ENCODE measurements around the gene COP1. TPM values are rescaled to one million over a fixed set of nuclear protein-coding genes. Genes with fewer than 3 reads are reported as not detected.
"Not testable (repeated sequence)": the region's sequence is repeated elsewhere in the genome, so short reads cannot be mapped to it uniquely, and the experiment has no call there.

COP1 gene
- total RNA-seq, 5 donors from 2014 or later (not counting 1 experiment from before 2014, with no cell fraction given): 38.7 to 49.0 (median 42.4) TPM

DNA sequence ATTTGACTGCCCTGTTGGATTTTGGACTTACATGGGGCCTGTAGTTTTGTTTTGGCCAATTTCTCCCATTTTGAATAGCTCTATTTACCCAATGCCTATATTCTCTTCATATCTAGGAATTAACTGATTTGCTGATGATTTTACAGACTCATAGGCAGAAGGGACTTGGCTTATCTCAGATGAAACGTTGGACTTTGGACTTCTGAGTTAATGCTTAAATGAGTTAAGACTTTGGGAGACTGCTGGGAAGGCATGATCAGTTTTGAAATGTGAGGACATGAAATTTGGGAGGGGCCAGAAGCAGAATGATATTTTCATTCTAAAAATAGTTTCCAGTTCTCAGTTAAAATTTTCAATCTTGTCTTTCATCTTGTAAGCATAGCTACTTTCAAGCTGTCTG, 222.3 kb downstream of the COP1 start:
- DNase-seq: no peak
- Histone ChIP-seq H3K27me3 (replicated peaks in 1 of 2; ENCODE audit: control insufficient read depth in 2 of 2, extremely low read depth in 1 of 2, insufficient read depth in 2 of 2, low read length in 1 of 2) (no peaks in the 10 kb centered on the region), H3K4me1 (ENCODE audit: control insufficient read depth in 1 of 2, extremely low read depth in 1 of 2, insufficient read depth in 2 of 2, low read length in 2 of 2) (no peaks in the 10 kb centered on the region), H3K4me3 (ENCODE audit: control insufficient read depth in 1 of 2, extremely low read depth in 1 of 2, low read length in 1 of 2) (no peak overlapping the region), H3K27ac (ENCODE audit: low read length) (no peak overlapping the region), H3K9me3 (peaks cover 2% of the 10 kb centered on the region), H3K36me3 (ENCODE audit: control insufficient read depth in 2 of 2, extremely low read depth in 1 of 2, insufficient read depth in 1 of 2, low read length in 1 of 2) (peaks cover 12 to 53% of the 10 kb centered on the region in 2 donors)
- Mint-ChIP-seq H3K9me3 (peaks cover 6 to 32% (median 18%) of the 10 kb centered on the region in 3 donors), H3K4me3 (no peak overlapping the region), H3K4me1 (peaks cover 5 to 6% (median 6%) of the 10 kb centered on the region in 3 donors), H3K27me3 (no peaks in the 10 kb centered on the region), H3K27ac (no peak overlapping the region), H3K36me3 (peaks cover 82% of the 10 kb centered on the region)
- WGBS (ENCODE audit: insufficient coverage): no CpG with 5 or more reads among the region's 1 CpG
- no peak for ATAC-seq (replicated peaks in 1 of 4)
- POLR2A ChIA-PET: no interaction called here
- CTCF ChIA-PET: no interaction called here

GRCh38 chr1:175984057-175984812, 222.9 kb downstream of the COP1 start:
- CTCF ChIA-PET: no interaction called here

GRCh38 chr1:175983363-175983762, 223.7 kb downstream of the COP1 start:
- H3K27me3 Mint-ChIP-seq; H3K4me1 Mint-ChIP-seq; H3K27ac ChIP-seq (ENCODE audit: low read length); POLR2A ChIA-PET; H3K27ac Mint-ChIP-seq; ATAC-seq (replicated peaks in 1 of 4); CTCF ChIA-PET; H3K9me3 ChIP-seq; H3K4me3 Mint-ChIP-seq; H3K4me1 ChIP-seq (ENCODE audit: control insufficient read depth in 1 of 2, extremely low read depth in 1 of 2, insufficient read depth in 2 of 2, low read length in 2 of 2); DNase-seq; H3K27me3 ChIP-seq (replicated peaks in 1 of 2; ENCODE audit: control insufficient read depth in 2 of 2, extremely low read depth in 1 of 2, insufficient read depth in 2 of 2, low read length in 1 of 2); H3K4me3 ChIP-seq (ENCODE audit: control insufficient read depth in 1 of 2, extremely low read depth in 1 of 2, low read length in 1 of 2): not testable (repeated sequence)
- H3K9me3 Mint-ChIP-seq: peaks cover 6 to 32% (median 18%) of the 10 kb centered on the region in 3 donors
- peaks cover 12 to 51% of the 10 kb centered on the region in 2 donors for H3K36me3 ChIP-seq (ENCODE audit: control insufficient read depth in 2 of 2, extremely low read depth in 1 of 2, insufficient read depth in 1 of 2, low read length in 1 of 2)
- H3K36me3 Mint-ChIP-seq: peaks cover 86% of the 10 kb centered on the region
- no CpG with 5 or more reads among the region's 2 CpGs for WGBS (ENCODE audit: insufficient coverage)

More at GRCh38 chr1:175984057-175984812, 222.9 kb downstream of the COP1 start:
- DNase-seq (no peak), ATAC-seq (replicated peaks in 1 of 4) (no peak)
- no peak overlapping the region for H3K4me3 ChIP-seq (ENCODE audit: control insufficient read depth in 1 of 2, extremely low read depth in 1 of 2, low read length in 1 of 2)
- no peak overlapping the region for H3K27ac ChIP-seq (ENCODE audit: low read length)
- WGBS (ENCODE audit: insufficient coverage): 97% methylated on average over 9 of the region's 12 CpGs
- Mint-ChIP-seq H3K27ac (no peak overlapping the region), H3K36me3 (peaks cover 84% of the 10 kb centered on the region), H3K9me3 (peaks cover 6 to 32% (median 18%) of the 10 kb centered on the region in 3 donors), H3K4me1 (peaks cover 5 to 6% (median 6%) of the 10 kb centered on the region in 3 donors), H3K27me3 (no peaks in the 10 kb centered on the region), H3K4me3 (no peak overlapping the region)
- H3K27me3 ChIP-seq (replicated peaks in 1 of 2; ENCODE audit: control insufficient read depth in 2 of 2, extremely low read depth in 1 of 2, insufficient read depth in 2 of 2, low read length in 1 of 2): no peaks in the 10 kb centered on the region
- peaks cover 2% of the 10 kb centered on the region for H3K9me3 ChIP-seq
- H3K36me3 ChIP-seq (ENCODE audit: control insufficient read depth in 2 of 2, extremely low read depth in 1 of 2, insufficient read depth in 1 of 2, low read length in 1 of 2): peaks cover 12 to 53% of the 10 kb centered on the region in 2 donors
- POLR2A ChIA-PET: no interaction called here
- H3K4me1 ChIP-seq (ENCODE audit: control insufficient read depth in 1 of 2, extremely low read depth in 1 of 2, insufficient read depth in 2 of 2, low read length in 2 of 2): no peaks in the 10 kb centered on the region

DNA sequence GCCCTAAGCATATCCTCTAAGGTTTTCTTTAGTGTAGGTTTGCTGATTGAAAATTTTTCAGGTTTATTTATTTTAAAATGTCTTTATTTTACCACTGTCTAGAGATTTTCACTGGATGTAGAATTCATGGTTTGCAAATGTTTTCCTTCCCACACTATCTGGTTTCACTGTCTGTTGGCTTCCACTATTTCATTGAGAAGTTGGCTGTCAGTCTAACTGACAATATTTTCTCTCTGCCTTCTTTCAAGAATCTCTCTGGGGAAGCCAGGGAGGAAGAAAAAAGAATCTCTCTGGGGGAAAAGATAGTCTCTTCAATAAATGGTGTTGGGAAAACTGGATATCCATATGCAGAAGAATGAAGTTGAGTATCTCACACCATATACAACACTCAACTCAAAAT, 226.0 kb downstream of the COP1 start:
- peaks cover 12 to 36% of the 10 kb centered on the region in 2 donors for H3K36me3 ChIP-seq (ENCODE audit: control insufficient read depth in 2 of 2, extremely low read depth in 1 of 2, insufficient read depth in 1 of 2, low read length in 1 of 2)
- no peak for ATAC-seq (replicated peaks in 1 of 4)

GRCh38 chr1:175978926-175979325, 228.2 kb downstream of the COP1 start:
- Histone ChIP-seq H3K9me3 (no peaks in the 10 kb centered on the region), H3K27ac (ENCODE audit: low read length) (no peak overlapping the region), H3K4me1 (ENCODE audit: control insufficient read depth in 1 of 2, extremely low read depth in 1 of 2, insufficient read depth in 2 of 2, low read length in 2 of 2) (no peaks in the 10 kb centered on the region), H3K4me3 (ENCODE audit: control insufficient read depth in 1 of 2, extremely low read depth in 1 of 2, low read length in 1 of 2) (no peak overlapping the region), H3K36me3 (ENCODE audit: control insufficient read depth in 2 of 2, extremely low read depth in 1 of 2, insufficient read depth in 1 of 2, low read length in 1 of 2) (peaks cover 3 to 21% of the 10 kb centered on the region in 2 donors), H3K27me3 (replicated peaks in 1 of 2; ENCODE audit: control insufficient read depth in 2 of 2, extremely low read depth in 1 of 2, insufficient read depth in 2 of 2, low read length in 1 of 2) (no peaks in the 10 kb centered on the region)
- ChIA-PET CTCF (no interaction called here), POLR2A (no interaction called here)
- peaks cover 6 to 26% (median 6%) of the 10 kb centered on the region in 3 donors for H3K9me3 Mint-ChIP-seq
- no peak for DNase-seq
- no peak overlapping the region for H3K27ac Mint-ChIP-seq
- peaks cover 6 to 7% (median 6%) of the 10 kb centered on the region in 3 donors for H3K4me1 Mint-ChIP-seq
- ATAC-seq (replicated peaks in 1 of 4): no peak
- no peaks in the 10 kb centered on the region for H3K27me3 Mint-ChIP-seq
- no peak overlapping the region for H3K4me3 Mint-ChIP-seq
- H3K36me3 Mint-ChIP-seq: peaks cover 74% of the 10 kb centered on the region
- no CpG with 5 or more reads among the region's 1 CpG for WGBS (ENCODE audit: insufficient coverage)

More for the DNA sequence above, 226.0 kb downstream of the COP1 start:
- Mint-ChIP-seq H3K4me3 (no peak overlapping the region), H3K27ac (no peak overlapping the region), H3K4me1 (peaks cover 6 to 7% (median 6%) of the 10 kb centered on the region in 3 donors), H3K27me3 (no peaks in the 10 kb centered on the region), H3K36me3 (peaks cover 81% of the 10 kb centered on the region), H3K9me3 (peaks cover 6 to 32% (median 16%) of the 10 kb centered on the region in 3 donors)
- Histone ChIP-seq H3K4me3 (ENCODE audit: control insufficient read depth in 1 of 2, extremely low read depth in 1 of 2, low read length in 1 of 2) (no peak overlapping the region), H3K4me1 (ENCODE audit: control insufficient read depth in 1 of 2, extremely low read depth in 1 of 2, insufficient read depth in 2 of 2, low read length in 2 of 2) (no peaks in the 10 kb centered on the region), H3K9me3 (peaks cover 2% of the 10 kb centered on the region), H3K27ac (ENCODE audit: low read length) (no peak overlapping the region), H3K27me3 (replicated peaks in 1 of 2; ENCODE audit: control insufficient read depth in 2 of 2, extremely low read depth in 1 of 2, insufficient read depth in 2 of 2, low read length in 1 of 2) (no peaks in the 10 kb centered on the region)
- no peak for DNase-seq
- POLR2A ChIA-PET: no interaction called here
- CTCF ChIA-PET: no interaction called here

- no peak overlapping the region for H3K4me3 Mint-ChIP-seq
- POLR2A ChIA-PET: interaction anchor here in 1 of 2 donors (0.6 kb wide), 1 partner anchor 48 kb away, joined by 4 read pairs; no protein-coding TSS in a partner anchor
- Histone ChIP-seq H3K9me3 (no peaks in the 10 kb centered on the region), H3K27ac (ENCODE audit: low read length) (no peak overlapping the region), H3K4me3 (ENCODE audit: control insufficient read depth in 1 of 2, extremely low read depth in 1 of 2, low read length in 1 of 2) (no peak overlapping the region), H3K27me3 (replicated peaks in 1 of 2; ENCODE audit: control insufficient read depth in 2 of 2, extremely low read depth in 1 of 2, insufficient read depth in 2 of 2, low read length in 1 of 2) (no peaks in the 10 kb centered on the region), H3K4me1 (ENCODE audit: control insufficient read depth in 1 of 2, extremely low read depth in 1 of 2, insufficient read depth in 2 of 2, low read length in 2 of 2) (no peaks in the 10 kb centered on the region), H3K36me3 (ENCODE audit: control insufficient read depth in 2 of 2, extremely low read depth in 1 of 2, insufficient read depth in 1 of 2, low read length in 1 of 2) (peaks cover under 1 to 16% of the 10 kb centered on the region in 2 donors)
- ATAC-seq (replicated peaks in 1 of 4) (no peak), DNase-seq (no peak)
- no peak overlapping the region for H3K27ac Mint-ChIP-seq
- H3K27me3 Mint-ChIP-seq: no peaks in the 10 kb centered on the region
- peaks cover 3 to 21% (median 4%) of the 10 kb centered on the region in 3 donors for H3K9me3 Mint-ChIP-seq
- CTCF ChIA-PET: no interaction called here
- H3K4me1 Mint-ChIP-seq: peaks cover 3 to 7% (median 6%) of the 10 kb centered on the region in 3 donors
- WGBS (ENCODE audit: insufficient coverage): no CpG with 5 or more reads among the region's 1 CpG
- peaks cover 74% of the 10 kb centered on the region for H3K36me3 Mint-ChIP-seq
These were observed 228.6 kb downstream of the COP1 start for GRCh38 chr1:175978476-175978875.
